Measurements from ENCODE around the gene ATE1. TPM values are rescaled to one million over a fixed set of nuclear protein-coding genes. Genes with fewer than 3 reads are reported as not detected.
"Not testable (repeated sequence)": the region's sequence is repeated elsewhere in the genome, so short reads cannot be mapped to it uniquely, and the experiment has no call there.

The ATE1 gene
- polyA plus RNA-seq, 1 donor = 23.4 TPM

DNA sequence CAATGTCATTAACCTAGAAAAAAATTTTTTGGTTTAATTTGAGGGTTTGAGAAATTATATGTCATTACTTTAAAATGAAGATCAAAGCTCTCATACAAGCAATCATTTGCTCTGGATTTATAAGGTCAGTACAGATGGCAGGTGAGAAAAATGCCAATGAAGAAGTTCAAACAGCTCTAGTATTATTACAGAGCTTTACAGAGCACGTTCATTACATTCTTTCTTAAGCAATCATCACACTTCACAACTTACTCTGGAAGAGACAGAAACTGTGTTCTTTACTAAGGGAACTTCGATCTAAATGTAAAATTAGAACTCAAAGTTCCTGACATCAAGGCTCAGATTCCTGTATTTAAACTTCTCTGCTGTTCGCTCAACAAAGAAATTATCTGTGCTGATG lies 153.4 kb downstream of the ATE1 start:
- WGBS (ENCODE audit: insufficient coverage, low lambda C conversion rate) = 100% methylated on average over 1 of the region's 3 CpGs
- no peak overlapping the region for H3K27ac ChIP-seq (ENCODE audit: low read length)
- H3K36me3 ChIP-seq (ENCODE audit: control insufficient read depth, insufficient read depth, low read length) = no peaks in the 10 kb centered on the region
- no peaks in the 10 kb centered on the region for H3K27me3 ChIP-seq (ENCODE audit: control insufficient read depth, insufficient read depth, low read length)
- no peak overlapping the region for H3K4me3 ChIP-seq (ENCODE audit: low read length)
- DNase-seq = no peak
- H3K9me3 ChIP-seq (ENCODE audit: control insufficient read depth, low read depth, low read length) = no peaks in the 10 kb centered on the region
- no peaks in the 10 kb centered on the region for H3K4me1 ChIP-seq (ENCODE audit: control insufficient read depth, insufficient read depth, low read length)

DNA sequence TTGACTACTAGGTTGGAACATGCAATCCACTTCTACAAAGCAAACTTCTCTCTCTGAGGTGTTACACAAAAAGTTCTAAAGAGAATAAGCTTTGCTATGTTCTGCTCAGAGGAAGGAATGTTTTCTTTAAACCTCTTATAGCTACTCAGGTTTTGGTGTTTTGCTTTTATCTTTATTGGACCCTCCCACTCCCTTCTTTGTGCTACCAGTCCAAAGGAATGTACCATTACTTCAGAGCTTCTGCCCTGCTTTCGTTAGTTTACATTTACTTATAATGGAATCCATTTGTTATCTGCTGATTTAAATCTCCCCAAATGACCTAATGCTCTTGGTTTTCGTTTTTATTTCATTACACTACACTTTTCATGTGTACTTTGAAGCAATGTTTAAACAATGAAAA lies 154.9 kb downstream of the ATE1 start:
- no peak for DNase-seq
- H3K36me3 ChIP-seq (ENCODE audit: control insufficient read depth, insufficient read depth, low read length) = no peaks in the 10 kb centered on the region
- H3K9me3 ChIP-seq (ENCODE audit: control insufficient read depth, low read depth, low read length) = no peaks in the 10 kb centered on the region
- no peak overlapping the region for H3K27ac ChIP-seq (ENCODE audit: low read length)
- WGBS (ENCODE audit: insufficient coverage, low lambda C conversion rate) = 46% methylated on average over 2 of the region's 2 CpGs
- H3K4me3 ChIP-seq (ENCODE audit: low read length) = no peak overlapping the region
- H3K4me1 ChIP-seq (ENCODE audit: control insufficient read depth, insufficient read depth, low read length) = no peaks in the 10 kb centered on the region
- H3K27me3 ChIP-seq (ENCODE audit: control insufficient read depth, insufficient read depth, low read length) = no peaks in the 10 kb centered on the region

DNA sequence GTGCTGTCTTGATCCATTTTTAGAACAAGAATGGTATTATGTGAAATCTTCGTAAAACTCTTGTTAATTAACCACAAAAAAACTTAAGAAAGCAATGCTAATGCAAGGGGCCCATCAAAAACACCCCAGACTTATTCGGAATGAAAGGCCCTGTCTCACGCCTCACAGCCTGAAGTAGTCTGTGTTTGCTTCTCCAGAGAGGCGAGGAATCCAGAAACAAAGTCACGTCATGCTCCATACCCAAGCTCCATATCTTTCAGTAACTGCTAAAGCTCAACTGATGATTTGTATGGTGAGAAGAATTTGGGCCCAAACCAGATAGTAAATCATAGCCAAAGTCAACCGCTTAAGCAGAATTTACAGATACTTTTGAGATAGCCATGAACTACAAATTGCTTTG lies 155.4 kb downstream of the ATE1 start:
- no peak for DNase-seq
- H3K4me3 ChIP-seq (ENCODE audit: low read length) = no peak overlapping the region
- H3K27ac ChIP-seq (ENCODE audit: low read length) = no peak overlapping the region
- peaks cover 4% of the 10 kb centered on the region for H3K9me3 ChIP-seq (ENCODE audit: control insufficient read depth, low read depth, low read length)
- H3K27me3 ChIP-seq (ENCODE audit: control insufficient read depth, insufficient read depth, low read length) = no peaks in the 10 kb centered on the region
- H3K4me1 ChIP-seq (ENCODE audit: control insufficient read depth, insufficient read depth, low read length) = no peaks in the 10 kb centered on the region
- H3K36me3 ChIP-seq (ENCODE audit: control insufficient read depth, insufficient read depth, low read length) = no peaks in the 10 kb centered on the region
- no CpG with 5 or more reads among the region's 6 CpGs for WGBS (ENCODE audit: insufficient coverage, low lambda C conversion rate)

- no peaks in the 10 kb centered on the region for H3K4me1 ChIP-seq (ENCODE audit: control insufficient read depth, insufficient read depth, low read length)
- no peaks in the 10 kb centered on the region for H3K36me3 ChIP-seq (ENCODE audit: control insufficient read depth, insufficient read depth, low read length)
- no peak overlapping the region for H3K27ac ChIP-seq (ENCODE audit: low read length)
- peaks cover 5% of the 10 kb centered on the region for H3K9me3 ChIP-seq (ENCODE audit: control insufficient read depth, low read depth, low read length)
- no peaks in the 10 kb centered on the region for H3K27me3 ChIP-seq (ENCODE audit: control insufficient read depth, insufficient read depth, low read length)
- WGBS (ENCODE audit: insufficient coverage, low lambda C conversion rate) = 100% methylated on average over 1 of the region's 5 CpGs
- no peak for DNase-seq
- H3K4me3 ChIP-seq (ENCODE audit: low read length) = no peak overlapping the region
These were observed 155.9 kb downstream of the ATE1 start for GRCh38 chr10:121771966-121772365.

DNA sequence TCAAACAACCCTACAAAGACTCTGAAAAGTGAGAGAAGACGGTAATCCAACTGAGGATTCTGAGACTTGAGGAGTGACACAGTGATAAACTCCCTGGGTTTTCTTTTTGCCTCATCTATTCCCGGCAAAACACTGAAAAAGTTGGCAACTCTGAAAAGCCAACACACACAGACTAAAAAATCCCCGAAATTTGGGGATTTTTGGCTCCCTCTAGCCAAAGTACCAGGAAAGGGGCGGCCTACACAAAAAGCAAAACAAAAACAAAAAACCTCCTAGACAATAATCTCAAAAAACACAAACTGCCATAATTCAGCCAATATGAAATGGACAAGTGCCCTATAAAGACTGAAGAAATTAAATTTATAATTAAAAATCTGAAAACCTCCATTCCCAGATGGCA lies 161.4 kb downstream of the ATE1 start:
- no peak overlapping the region for H3K4me3 ChIP-seq (ENCODE audit: low read length)
- H3K36me3 ChIP-seq (ENCODE audit: control insufficient read depth, insufficient read depth, low read length) = peaks cover 2% of the 10 kb centered on the region
- H3K9me3 ChIP-seq (ENCODE audit: control insufficient read depth, low read depth, low read length) = peaks cover 5% of the 10 kb centered on the region
- no peaks in the 10 kb centered on the region for H3K4me1 ChIP-seq (ENCODE audit: control insufficient read depth, insufficient read depth, low read length)
- 70% methylated on average over 2 of the region's 4 CpGs for WGBS (ENCODE audit: insufficient coverage, low lambda C conversion rate)
- no peak overlapping the region for H3K27ac ChIP-seq (ENCODE audit: low read length)
- DNase-seq = no peak
- no peaks in the 10 kb centered on the region for H3K27me3 ChIP-seq (ENCODE audit: control insufficient read depth, insufficient read depth, low read length)

- Histone ChIP-seq H3K4me3 (ENCODE audit: low read length) (no peak overlapping the region), H3K4me1 (ENCODE audit: control insufficient read depth, insufficient read depth, low read length) (no peaks in the 10 kb centered on the region), H3K27me3 (ENCODE audit: control insufficient read depth, insufficient read depth, low read length) (no peaks in the 10 kb centered on the region), H3K27ac (ENCODE audit: low read length) (no peak overlapping the region), H3K36me3 (ENCODE audit: control insufficient read depth, insufficient read depth, low read length) (peaks cover 2% of the 10 kb centered on the region), H3K9me3 (ENCODE audit: control insufficient read depth, low read depth, low read length) (peaks cover 5% of the 10 kb centered on the region)
- 83% methylated on average over 1 of the region's 4 CpGs for WGBS (ENCODE audit: insufficient coverage, low lambda C conversion rate)
- DNase-seq = no peak
These were observed 162.6 kb downstream of the ATE1 start for GRCh38 chr10:121765204-121765603.

- H3K27ac ChIP-seq (ENCODE audit: low read length) = no peak overlapping the region
- peaks cover 10% of the 10 kb centered on the region for H3K9me3 ChIP-seq (ENCODE audit: control insufficient read depth, low read depth, low read length)
- peaks cover 6% of the 10 kb centered on the region for H3K36me3 ChIP-seq (ENCODE audit: control insufficient read depth, insufficient read depth, low read length)
- WGBS (ENCODE audit: insufficient coverage, low lambda C conversion rate) = no CpG with 5 or more reads among the region's 5 CpGs
- no peak overlapping the region for H3K4me3 ChIP-seq (ENCODE audit: low read length)
- no peaks in the 10 kb centered on the region for H3K4me1 ChIP-seq (ENCODE audit: control insufficient read depth, insufficient read depth, low read length)
- DNase-seq = no peak
- H3K27me3 ChIP-seq (ENCODE audit: control insufficient read depth, insufficient read depth, low read length) = no peaks in the 10 kb centered on the region
These were observed 163.4 kb downstream of the ATE1 start for GRCh38 chr10:121764233-121764942.

DNA sequence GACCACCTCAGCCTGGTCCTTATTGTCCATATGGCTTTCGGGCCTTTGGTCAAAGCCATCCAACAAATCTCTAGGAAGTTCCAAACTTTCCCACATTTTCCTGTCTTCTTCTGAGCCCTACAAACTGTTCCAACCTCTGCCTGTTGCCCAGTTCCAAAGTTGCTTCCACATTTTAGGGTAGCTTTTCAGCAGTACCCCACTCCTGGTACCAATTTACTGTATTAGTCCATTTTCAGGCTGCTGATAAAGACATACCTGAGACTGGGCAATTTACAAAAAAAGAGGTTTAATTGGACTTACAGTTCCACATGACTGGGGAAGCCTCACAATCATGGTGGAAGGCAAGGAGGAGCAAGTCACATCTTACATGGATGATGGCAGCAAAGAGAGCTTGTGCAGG lies 170.6 kb downstream of the ATE1 start:
- not testable (repeated sequence) for H3K27ac ChIP-seq (ENCODE audit: low read length); H3K4me3 ChIP-seq (ENCODE audit: low read length); DNase-seq; H3K27me3 ChIP-seq (ENCODE audit: control insufficient read depth, insufficient read depth, low read length); H3K4me1 ChIP-seq (ENCODE audit: control insufficient read depth, insufficient read depth, low read length)
- H3K36me3 ChIP-seq (ENCODE audit: control insufficient read depth, insufficient read depth, low read length) = peaks cover 12% of the 10 kb centered on the region
- WGBS (ENCODE audit: insufficient coverage, low lambda C conversion rate) = no CpG with 5 or more reads among the region's 1 CpG
- H3K9me3 ChIP-seq (ENCODE audit: control insufficient read depth, low read depth, low read length) = peaks cover 15% of the 10 kb centered on the region

GRCh38 chr10:121755496-121755895 lies 172.3 kb downstream of the ATE1 start:
- not testable (repeated sequence) for DNase-seq; H3K27me3 ChIP-seq (ENCODE audit: control insufficient read depth, insufficient read depth, low read length); H3K4me1 ChIP-seq (ENCODE audit: control insufficient read depth, insufficient read depth, low read length); H3K4me3 ChIP-seq (ENCODE audit: low read length); H3K27ac ChIP-seq (ENCODE audit: low read length)
- H3K36me3 ChIP-seq (ENCODE audit: control insufficient read depth, insufficient read depth, low read length) = peaks cover 12% of the 10 kb centered on the region
- WGBS (ENCODE audit: insufficient coverage, low lambda C conversion rate) = no CpG with 5 or more reads among the region's 2 CpGs
- peaks cover 15% of the 10 kb centered on the region for H3K9me3 ChIP-seq (ENCODE audit: control insufficient read depth, low read depth, low read length)

GRCh38 chr10:121754666-121755065 lies 173.2 kb downstream of the ATE1 start:
- Histone ChIP-seq H3K27ac (ENCODE audit: low read length) (no peak overlapping the region), H3K36me3 (ENCODE audit: control insufficient read depth, insufficient read depth, low read length) (peaks cover 9% of the 10 kb centered on the region), H3K9me3 (ENCODE audit: control insufficient read depth, low read depth, low read length) (peaks cover 12% of the 10 kb centered on the region), H3K4me1 (ENCODE audit: control insufficient read depth, insufficient read depth, low read length) (no peaks in the 10 kb centered on the region), H3K27me3 (ENCODE audit: control insufficient read depth, insufficient read depth, low read length) (no peaks in the 10 kb centered on the region), H3K4me3 (ENCODE audit: low read length) (no peak overlapping the region)
- no peak for DNase-seq
- no CpG with 5 or more reads among the region's 1 CpG for WGBS (ENCODE audit: insufficient coverage, low lambda C conversion rate)

Data from large intestine (tissue), 3 donors.